Neural progenitor cell (in vitro differentiated cells): ENCODE data around the gene EIF4A3. TPM values are rescaled to one million over a fixed set of nuclear protein-coding genes. Genes with fewer than 3 reads are reported as not detected.

Experiments
- DNase-seq: peaks from one replicate; pipeline ENCODE4 v3.0.0-alpha.2; 2016; ENCODE audit warnings: low spot score
- H2AFZ ChIP-seq: fragments of 200-600 bp; sonication (generic); replicated peaks from 2 replicates; pipeline ENCODE4 v1.6.1; 2016; ENCODE audit warnings: antibody characterized with exemption
- H3F3A ChIP-seq: fragments of 200-600 bp; sonication (generic); 2 replicates; pipeline ENCODE4 v1.6.1; 2016; ENCODE audit warnings: antibody characterized with exemption, low read depth
- H3K27ac ChIP-seq: fragments of 200-600 bp; sonication (generic); 2 replicates; pipeline ENCODE4 v1.5.1; 2016; ENCODE audit warnings: mild to moderate bottlenecking
- H3K27me3 ChIP-seq: fragments of 200-600 bp; sonication (generic); 2 replicates; pipeline ENCODE4 v1.6.1; 2016; ENCODE audit warnings: mild to moderate bottlenecking, moderate library complexity
- H3K36me3 ChIP-seq: fragments of 200-600 bp; sonication (generic); 2 replicates; pipeline ENCODE4 v1.5.1; 2016
- H3K4me1 ChIP-seq: fragments of 200-600 bp; sonication (generic); 2 replicates; pipeline ENCODE4 v1.6.1; 2016; ENCODE audit warnings: mixed run types
- H3K4me2 ChIP-seq: fragments of 200-600 bp; sonication (generic); 2 replicates; pipeline ENCODE4 v1.6.1; 2016
- H3K4me3 ChIP-seq: fragments of 200-600 bp; sonication (generic); 2 replicates; pipeline ENCODE4 v1.5.1; 2016
- H3K79me2 ChIP-seq: fragments of 200-600 bp; sonication (generic); 2 replicates; pipeline ENCODE4 v1.6.1; 2016; ENCODE audit warnings: low read depth
- H3K9ac ChIP-seq: fragments of 200-600 bp; sonication (generic); 2 replicates; pipeline ENCODE4 v1.6.1; 2016
- H3K9me3 ChIP-seq: fragments of 200-600 bp; sonication (generic); 2 replicates; pipeline ENCODE4 v1.5.1; 2016; ENCODE audit warnings: low read depth
- H4K20me1 ChIP-seq: fragments of 200-600 bp; sonication (generic); 2 replicates; pipeline ENCODE4 v1.6.1; 2016; ENCODE audit warnings: low read depth
- H3K27ac Mint-ChIP-seq: 3 replicates; pipeline ENCODE4 v1.8.0; 2021; ENCODE audit warnings: mixed read lengths
- H3K27me3 Mint-ChIP-seq: 2 replicates; pipeline ENCODE4 v1.8.0; 2022; ENCODE audit warnings: low read depth, mild to moderate bottlenecking, inconsistent platforms, moderate library complexity, mixed read lengths; ENCODE audit not compliant: insufficient read depth
- H3K36me3 Mint-ChIP-seq: 3 replicates; pipeline ENCODE4 v1.8.0; 2021; ENCODE audit warnings: mixed read lengths
- H3K4me1 Mint-ChIP-seq: 3 replicates; pipeline ENCODE4 v1.8.0; 2021; ENCODE audit warnings: mixed read lengths
- H3K4me3 Mint-ChIP-seq: 3 replicates; pipeline ENCODE4 v1.8.0; 2021; ENCODE audit warnings: mild to moderate bottlenecking, moderate library complexity, mixed read lengths
- H3K9me3 Mint-ChIP-seq: 3 replicates; pipeline ENCODE4 v1.8.0; 2020; ENCODE audit warnings: mixed read lengths
- EZH2 ChIP-seq: fragments of 200-600 bp; sonication (generic); IDR thresholded peaks from 2 replicates; pipeline ENCODE4 v1.6.1; 2017; ENCODE audit warnings: antibody characterized with exemption, mild to moderate bottlenecking, moderate library complexity
- EZH2phosphoT487 ChIP-seq: fragments of 200-600 bp; sonication (generic); IDR thresholded peaks from 2 replicates; pipeline ENCODE4 v1.6.1; 2017; ENCODE audit warnings: antibody characterized with exemption
- total RNA-seq: library from RNA; depleted of rRNA; stranded (reverse); fragments of >200 nt; gene quantifications from 2 replicates; pipeline ENCODE4 v1.2.3, GENCODE V29; 2015; ENCODE audit warnings: low replicate concordance
- TF ChIP-seq, protein P1 (sequence below): fragments of 200-600 bp; sonication (generic); IDR thresholded peaks from 2 replicates; pipeline ENCODE4 v1.5.1; 2017; ENCODE audit warnings: antibody characterized with exemption, mild to moderate bottlenecking

EIF4A3 gene
- total RNA-seq, 1 donor from 2014 or later, result 102 TPM

GRCh38 chr17:80123791-80124190, 23.1 kb downstream of the EIF4A3 start:
- H3K4me3 Mint-ChIP-seq, result no peak overlapping the region
- H3K36me3 Mint-ChIP-seq, result no peaks in the 10 kb centered on the region
- Histone ChIP-seq H2AFZ (peak overlapping the region; percentile 95), H3K4me1 (peaks cover 11% of the 10 kb centered on the region), H3K4me3 (no peak overlapping the region), H4K20me1 (no peaks in the 10 kb centered on the region), H3K36me3 (no peaks in the 10 kb centered on the region), H3F3A (peaks cover 8% of the 10 kb centered on the region), H3K9me3 (no peaks in the 10 kb centered on the region), H3K4me2 (peak overlapping the region; percentile 8), H3K27me3 (no peaks in the 10 kb centered on the region), H3K9ac (no peak overlapping the region), H3K79me2 (no peaks in the 10 kb centered on the region), H3K27ac (no peak overlapping the region)
- H3K27ac Mint-ChIP-seq, result peak overlapping the region; percentile 70
- no peak for DNase-seq
- peaks cover 6% of the 10 kb centered on the region for H3K27me3 Mint-ChIP-seq
- no peaks in the 10 kb centered on the region for H3K9me3 Mint-ChIP-seq
- H3K4me1 Mint-ChIP-seq, result peaks cover 12% of the 10 kb centered on the region
- TF ChIP-seq EZH2phosphoT487, result no peak
- TF ChIP-seq, protein P1, sequence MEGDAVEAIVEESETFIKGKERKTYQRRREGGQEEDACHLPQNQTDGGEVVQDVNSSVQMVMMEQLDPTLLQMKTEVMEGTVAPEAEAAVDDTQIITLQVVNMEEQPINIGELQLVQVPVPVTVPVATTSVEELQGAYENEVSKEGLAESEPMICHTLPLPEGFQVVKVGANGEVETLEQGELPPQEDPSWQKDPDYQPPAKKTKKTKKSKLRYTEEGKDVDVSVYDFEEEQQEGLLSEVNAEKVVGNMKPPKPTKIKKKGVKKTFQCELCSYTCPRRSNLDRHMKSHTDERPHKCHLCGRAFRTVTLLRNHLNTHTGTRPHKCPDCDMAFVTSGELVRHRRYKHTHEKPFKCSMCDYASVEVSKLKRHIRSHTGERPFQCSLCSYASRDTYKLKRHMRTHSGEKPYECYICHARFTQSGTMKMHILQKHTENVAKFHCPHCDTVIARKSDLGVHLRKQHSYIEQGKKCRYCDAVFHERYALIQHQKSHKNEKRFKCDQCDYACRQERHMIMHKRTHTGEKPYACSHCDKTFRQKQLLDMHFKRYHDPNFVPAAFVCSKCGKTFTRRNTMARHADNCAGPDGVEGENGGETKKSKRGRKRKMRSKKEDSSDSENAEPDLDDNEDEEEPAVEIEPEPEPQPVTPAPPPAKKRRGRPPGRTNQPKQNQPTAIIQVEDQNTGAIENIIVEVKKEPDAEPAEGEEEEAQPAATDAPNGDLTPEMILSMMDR, result no peak

GRCh38 chr17:80122926-80123505, 23.9 kb downstream of the EIF4A3 start:
- TF ChIP-seq, protein P1, result no peak
- TF ChIP-seq EZH2 (no peak), EZH2phosphoT487 (no peak)
- H3K4me3 ChIP-seq, result no peak overlapping the region
- Mint-ChIP-seq H3K9me3 (no peaks in the 10 kb centered on the region), H3K4me3 (no peak overlapping the region), H3K27ac (peak overlapping the region; percentile 37), H3K27me3 (peaks cover 6% of the 10 kb centered on the region), H3K4me1 (peaks cover 15% of the 10 kb centered on the region), H3K36me3 (no peaks in the 10 kb centered on the region)
- H2AFZ ChIP-seq, result no peak overlapping the region
- no peaks in the 10 kb centered on the region for H3K36me3 ChIP-seq
- H3K4me2 ChIP-seq, result no peak overlapping the region
- H3K79me2 ChIP-seq, result no peaks in the 10 kb centered on the region
- H3K9me3 ChIP-seq, result no peaks in the 10 kb centered on the region
- H3K27ac ChIP-seq, result no peak overlapping the region
- H3F3A ChIP-seq, result peaks cover 8% of the 10 kb centered on the region
- no peaks in the 10 kb centered on the region for H4K20me1 ChIP-seq
- peaks cover 11% of the 10 kb centered on the region for H3K4me1 ChIP-seq
- DNase-seq, result no peak
- no peak overlapping the region for H3K9ac ChIP-seq
- no peaks in the 10 kb centered on the region for H3K27me3 ChIP-seq

DNA sequence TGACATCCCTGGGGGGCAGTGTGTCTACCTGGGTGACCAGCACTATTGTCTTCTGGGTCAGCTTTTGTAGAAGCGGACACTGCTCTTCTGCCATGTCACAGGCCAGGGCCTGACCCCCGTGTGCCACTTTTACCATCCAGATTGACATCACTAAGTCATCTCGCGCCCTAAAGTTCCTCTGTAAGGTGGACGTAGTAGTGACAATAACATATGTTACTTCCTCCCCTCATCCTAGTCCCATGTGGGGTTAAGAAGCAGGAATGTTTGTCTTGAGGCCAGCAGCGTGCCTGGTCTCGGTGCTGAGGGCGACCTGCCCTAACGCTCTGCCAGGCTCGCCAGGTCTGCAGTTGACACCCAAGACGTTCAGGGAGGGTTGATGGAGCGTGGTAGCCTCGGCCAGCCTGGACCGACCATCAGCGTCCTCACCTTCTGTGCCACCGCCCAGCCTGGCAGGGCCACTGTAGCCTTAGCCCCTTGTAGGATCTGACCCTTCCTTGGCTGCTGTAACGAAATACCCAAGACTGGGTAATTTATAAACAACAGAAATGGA, 24.8 kb downstream of the EIF4A3 start:
- Histone ChIP-seq H3K4me1 (peaks cover 11% of the 10 kb centered on the region), H3K4me2 (no peak overlapping the region), H3K36me3 (no peaks in the 10 kb centered on the region), H3K9ac (no peak overlapping the region), H3K27ac (no peak overlapping the region), H3K79me2 (no peaks in the 10 kb centered on the region), H2AFZ (no peak overlapping the region), H3K9me3 (no peaks in the 10 kb centered on the region), H4K20me1 (no peaks in the 10 kb centered on the region), H3F3A (peaks cover 8% of the 10 kb centered on the region), H3K27me3 (no peaks in the 10 kb centered on the region), H3K4me3 (no peak overlapping the region)
- peaks cover 15% of the 10 kb centered on the region for H3K4me1 Mint-ChIP-seq
- H3K27ac Mint-ChIP-seq, result no peak overlapping the region
- H3K27me3 Mint-ChIP-seq, result peaks cover 6% of the 10 kb centered on the region
- H3K4me3 Mint-ChIP-seq, result peak overlapping the region; percentile 13
- DNase-seq, result no peak
- TF ChIP-seq, protein P1, result no peak
- TF ChIP-seq EZH2, result no peak
- TF ChIP-seq EZH2phosphoT487, result no peak
- H3K36me3 Mint-ChIP-seq, result no peaks in the 10 kb centered on the region
- H3K9me3 Mint-ChIP-seq, result no peaks in the 10 kb centered on the region
